GM23248 (cell line): Measurements from ENCODE around the gene SV2C.

ENCODE experiments used
- EZH2 ChIP-seq: fragments of 200-600 bp; sonication (generic); IDR thresholded peaks from 2 replicates; pipeline ENCODE4 v1.6.1; 2018; ENCODE audit warnings: antibody characterized with exemption, mild to moderate bottlenecking; ENCODE audit not compliant: insufficient read depth, poor library complexity, severe bottlenecking
- EZH2phosphoT487 ChIP-seq: fragments of 200-600 bp; sonication (generic); IDR thresholded peaks from 2 replicates; pipeline ENCODE4 v1.6.1; 2018; ENCODE audit warnings: antibody characterized with exemption, moderate library complexity, mild to moderate bottlenecking, low read depth; ENCODE audit not compliant: insufficient read depth

GRCh38 chr5:76234665-76235064 is 151.5 kb downstream of the SV2C start:
- TF ChIP-seq EZH2 = no peak
- no peak for TF ChIP-seq EZH2phosphoT487
